Measurements from ENCODE around the gene MRS2.

Gene MRS2

GRCh38 chr6:24440897-24441598 lies 38.3 kb downstream of the MRS2 start:
- Histone ChIP-seq H3K23ac (ENCODE audit: low read length in 2 of 2) (no peak overlapping the region), H3K27ac (ENCODE audit: low read length, poor library complexity, severe bottlenecking) (no peak overlapping the region), H2BK5ac (ENCODE audit: low read depth, low read length, poor library complexity, severe bottlenecking) (no peak overlapping the region), H4K8ac (ENCODE audit: low read length) (no peak overlapping the region), H3K4me3 (ENCODE audit: insufficient read depth in 1 of 2, low read depth in 1 of 2, low read length in 2 of 2) (no peak overlapping the region), H2BK12ac (ENCODE audit: low read length in 2 of 2) (no peak overlapping the region), H3K79me1 (replicated peaks; ENCODE audit: low read length, poor library complexity, severe bottlenecking) (no peaks in the 10 kb centered on the region), H3K9ac (ENCODE audit: low read length) (no peak overlapping the region), H4K91ac (ENCODE audit: low read length) (no peak overlapping the region), H2AK5ac (ENCODE audit: low read length, severe bottlenecking) (no peak overlapping the region), H2BK120ac (ENCODE audit: low read depth, low read length) (no peak overlapping the region), H3K14ac (ENCODE audit: low read length in 2 of 2) (no peak overlapping the region), H3K4me2 (ENCODE audit: low read length, poor library complexity, severe bottlenecking) (no peak overlapping the region), H2AFZ (ENCODE audit: low read depth, low read length) (no peak overlapping the region), H3K36me3 (ENCODE audit: control insufficient read depth in 1 of 2, insufficient read depth in 2 of 2, low read depth in 1 of 2, low read length in 2 of 2) (peaks cover 0 to 8% of the 10 kb centered on the region in 2 experiments), H3K9me3 (ENCODE audit: control insufficient read depth, low read length) (no peaks in the 10 kb centered on the region), H3K4ac (ENCODE audit: low read depth in 1 of 2, low read length in 2 of 2) (no peak overlapping the region), H2BK15ac (ENCODE audit: low read depth, poor library complexity, severe bottlenecking) (no peak overlapping the region), H3K18ac (ENCODE audit: low read depth in 1 of 2, low read length in 2 of 2) (no peak overlapping the region), H3K27me3 (ENCODE audit: control insufficient read depth in 1 of 2, insufficient read depth in 1 of 2, low read length in 2 of 2) (no peaks in the 10 kb centered on the region), H3K4me1 (ENCODE audit: control insufficient read depth, insufficient read depth, low read depth, low read length) (no peaks in the 10 kb centered on the region)
- 79% methylated on average over 12 of the region's 16 CpGs for WGBS
- DNase-seq, result no peak

DNA sequence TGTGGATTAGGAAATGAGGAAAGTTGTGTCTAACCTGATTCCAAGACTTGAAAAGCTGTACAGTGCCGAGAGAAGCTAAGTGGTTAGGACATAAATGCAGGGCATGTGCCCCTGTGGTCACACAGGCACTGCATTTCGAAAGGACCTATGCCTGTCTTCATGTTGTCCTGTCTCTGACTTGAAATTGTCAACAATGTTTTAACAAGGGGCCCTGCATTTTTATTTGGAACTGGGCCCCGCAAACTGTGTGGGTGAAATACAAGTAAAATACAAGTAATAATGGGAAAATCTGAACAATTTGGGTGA lies 38.8 kb downstream of the MRS2 start:
- Histone ChIP-seq H4K8ac (ENCODE audit: low read length) (no peak overlapping the region), H3K9me3 (ENCODE audit: control insufficient read depth, low read length) (no peaks in the 10 kb centered on the region), H2BK5ac (ENCODE audit: low read depth, low read length, poor library complexity, severe bottlenecking) (no peak overlapping the region), H3K18ac (ENCODE audit: low read depth in 1 of 2, low read length in 2 of 2) (no peak overlapping the region), H4K91ac (ENCODE audit: low read length) (no peak overlapping the region), H2BK120ac (ENCODE audit: low read depth, low read length) (no peak overlapping the region), H3K14ac (ENCODE audit: low read length in 2 of 2) (no peak overlapping the region), H3K4ac (ENCODE audit: low read depth in 1 of 2, low read length in 2 of 2) (no peak overlapping the region), H3K9ac (ENCODE audit: low read length) (no peak overlapping the region), H3K4me3 (ENCODE audit: insufficient read depth in 1 of 2, low read depth in 1 of 2, low read length in 2 of 2) (no peak overlapping the region), H3K4me1 (ENCODE audit: control insufficient read depth, insufficient read depth, low read depth, low read length) (no peaks in the 10 kb centered on the region), H3K23ac (ENCODE audit: low read length in 2 of 2) (no peak overlapping the region), H3K27me3 (ENCODE audit: control insufficient read depth in 1 of 2, insufficient read depth in 1 of 2, low read length in 2 of 2) (no peaks in the 10 kb centered on the region), H2AK5ac (ENCODE audit: low read length, severe bottlenecking) (no peak overlapping the region), H3K36me3 (ENCODE audit: control insufficient read depth in 1 of 2, insufficient read depth in 2 of 2, low read depth in 1 of 2, low read length in 2 of 2) (peaks cover 0 to 8% of the 10 kb centered on the region in 2 experiments), H3K4me2 (ENCODE audit: low read length, poor library complexity, severe bottlenecking) (no peak overlapping the region), H3K27ac (ENCODE audit: low read length, poor library complexity, severe bottlenecking) (no peak overlapping the region), H2BK12ac (ENCODE audit: low read length in 2 of 2) (no peak overlapping the region), H3K79me1 (replicated peaks; ENCODE audit: low read length, poor library complexity, severe bottlenecking) (no peaks in the 10 kb centered on the region), H2AFZ (ENCODE audit: low read depth, low read length) (no peak overlapping the region), H2BK15ac (ENCODE audit: low read depth, poor library complexity, severe bottlenecking) (no peak overlapping the region)
- no peak for DNase-seq
- WGBS, result 67% methylated on average over 2 of the region's 3 CpGs

GRCh38 chr6:24444588-24444987 lies 41.9 kb downstream of the MRS2 start:
- 77% methylated on average over 4 of the region's 4 CpGs for WGBS
- Histone ChIP-seq H3K4ac (ENCODE audit: low read depth in 1 of 2, low read length in 2 of 2) (no peak overlapping the region), H3K14ac (ENCODE audit: low read length in 2 of 2) (no peak overlapping the region), H2AK5ac (ENCODE audit: low read length, severe bottlenecking) (no peak overlapping the region), H3K79me1 (replicated peaks; ENCODE audit: low read length, poor library complexity, severe bottlenecking) (no peaks in the 10 kb centered on the region), H2BK5ac (ENCODE audit: low read depth, low read length, poor library complexity, severe bottlenecking) (no peak overlapping the region), H2AFZ (ENCODE audit: low read depth, low read length) (no peak overlapping the region), H3K4me2 (ENCODE audit: low read length, poor library complexity, severe bottlenecking) (no peak overlapping the region), H2BK120ac (ENCODE audit: low read depth, low read length) (no peak overlapping the region), H3K4me3 (ENCODE audit: insufficient read depth in 1 of 2, low read depth in 1 of 2, low read length in 2 of 2) (no peak overlapping the region), H3K9ac (ENCODE audit: low read length) (no peak overlapping the region), H2BK12ac (ENCODE audit: low read length in 2 of 2) (no peak overlapping the region), H3K23ac (ENCODE audit: low read length in 2 of 2) (no peak overlapping the region), H3K36me3 (ENCODE audit: control insufficient read depth in 1 of 2, insufficient read depth in 2 of 2, low read depth in 1 of 2, low read length in 2 of 2) (no peaks in the 10 kb centered on the region), H3K27ac (ENCODE audit: low read length, poor library complexity, severe bottlenecking) (no peak overlapping the region), H3K9me3 (ENCODE audit: control insufficient read depth, low read length) (no peaks in the 10 kb centered on the region), H4K8ac (ENCODE audit: low read length) (no peak overlapping the region), H3K4me1 (ENCODE audit: control insufficient read depth, insufficient read depth, low read depth, low read length) (no peaks in the 10 kb centered on the region), H3K18ac (ENCODE audit: low read depth in 1 of 2, low read length in 2 of 2) (no peak overlapping the region), H3K27me3 (ENCODE audit: control insufficient read depth in 1 of 2, insufficient read depth in 1 of 2, low read length in 2 of 2) (peaks cover 0 to 3% of the 10 kb centered on the region in 2 experiments), H2BK15ac (ENCODE audit: low read depth, poor library complexity, severe bottlenecking) (no peak overlapping the region), H4K91ac (ENCODE audit: low read length) (no peak overlapping the region)
- DNase-seq, result no peak

DNA sequence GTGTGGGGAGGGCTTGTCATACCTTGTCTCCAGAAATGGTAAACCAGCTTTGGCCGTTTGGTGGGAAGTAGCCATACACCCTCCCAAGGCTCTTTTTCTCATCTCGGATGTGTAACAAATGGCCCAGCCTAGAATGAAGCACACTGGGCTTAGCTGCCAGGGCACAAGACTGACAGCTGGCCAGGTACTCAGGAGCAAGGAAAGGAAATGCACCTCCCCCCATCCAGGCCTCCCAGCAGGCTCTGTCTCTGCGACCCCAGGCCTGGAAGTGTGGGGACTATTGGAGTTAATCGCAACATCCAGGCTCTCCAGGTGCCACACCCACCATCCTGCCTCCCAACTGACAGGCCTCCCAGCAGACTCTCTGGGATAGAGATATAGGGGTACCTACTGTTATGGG lies 43.0 kb downstream of the MRS2 start:
- Histone ChIP-seq H3K4me2 (ENCODE audit: low read length, poor library complexity, severe bottlenecking) (no peak overlapping the region), H3K27me3 (ENCODE audit: control insufficient read depth in 1 of 2, insufficient read depth in 1 of 2, low read length in 2 of 2) (peaks cover 0 to 3% of the 10 kb centered on the region in 2 experiments), H2BK15ac (ENCODE audit: low read depth, poor library complexity, severe bottlenecking) (no peak overlapping the region), H3K4me3 (ENCODE audit: insufficient read depth in 1 of 2, low read depth in 1 of 2, low read length in 2 of 2) (no peak overlapping the region), H4K8ac (ENCODE audit: low read length) (no peak overlapping the region), H3K27ac (ENCODE audit: low read length, poor library complexity, severe bottlenecking) (no peak overlapping the region), H3K4me1 (ENCODE audit: control insufficient read depth, insufficient read depth, low read depth, low read length) (no peaks in the 10 kb centered on the region), H3K23ac (ENCODE audit: low read length in 2 of 2) (no peak overlapping the region), H2BK5ac (ENCODE audit: low read depth, low read length, poor library complexity, severe bottlenecking) (no peak overlapping the region), H3K79me1 (replicated peaks; ENCODE audit: low read length, poor library complexity, severe bottlenecking) (no peaks in the 10 kb centered on the region), H3K9ac (ENCODE audit: low read length) (no peak overlapping the region), H2BK120ac (ENCODE audit: low read depth, low read length) (no peak overlapping the region), H3K36me3 (ENCODE audit: control insufficient read depth in 1 of 2, insufficient read depth in 2 of 2, low read depth in 1 of 2, low read length in 2 of 2) (no peaks in the 10 kb centered on the region), H3K18ac (ENCODE audit: low read depth in 1 of 2, low read length in 2 of 2) (no peak overlapping the region), H3K4ac (ENCODE audit: low read depth in 1 of 2, low read length in 2 of 2) (no peak overlapping the region), H2AK5ac (ENCODE audit: low read length, severe bottlenecking) (no peak overlapping the region), H2AFZ (ENCODE audit: low read depth, low read length) (no peak overlapping the region), H2BK12ac (ENCODE audit: low read length in 2 of 2) (no peak overlapping the region), H4K91ac (ENCODE audit: low read length) (no peak overlapping the region), H3K14ac (ENCODE audit: low read length in 2 of 2) (no peak overlapping the region), H3K9me3 (ENCODE audit: control insufficient read depth, low read length) (no peaks in the 10 kb centered on the region)
- no peak for DNase-seq
- 78% methylated on average over 2 of the region's 4 CpGs for WGBS

All from mesenchymal stem cell (in vitro differentiated cells and primary cell).